Stimulated activated CD8-positive, alpha-beta memory T cell treated with anti-CD3 and anti-CD28 coated beads, Interleukin-7, amount 100 ng/mL, for 1 hour (primary cell): ENCODE results near the gene SPON1.
"Not testable (repeated sequence)": the region's sequence is repeated elsewhere in the genome, so short reads cannot be mapped to it uniquely, and the experiment has no call there.

ENCODE experiments used
- DNase-seq, 2 donors: peaks; one replicate each; pipeline ENCODE4 v3.0.0-alpha.2; 2020; ENCODE audit warnings: low read depth in 2 of 2

The SPON1 gene

DNA sequence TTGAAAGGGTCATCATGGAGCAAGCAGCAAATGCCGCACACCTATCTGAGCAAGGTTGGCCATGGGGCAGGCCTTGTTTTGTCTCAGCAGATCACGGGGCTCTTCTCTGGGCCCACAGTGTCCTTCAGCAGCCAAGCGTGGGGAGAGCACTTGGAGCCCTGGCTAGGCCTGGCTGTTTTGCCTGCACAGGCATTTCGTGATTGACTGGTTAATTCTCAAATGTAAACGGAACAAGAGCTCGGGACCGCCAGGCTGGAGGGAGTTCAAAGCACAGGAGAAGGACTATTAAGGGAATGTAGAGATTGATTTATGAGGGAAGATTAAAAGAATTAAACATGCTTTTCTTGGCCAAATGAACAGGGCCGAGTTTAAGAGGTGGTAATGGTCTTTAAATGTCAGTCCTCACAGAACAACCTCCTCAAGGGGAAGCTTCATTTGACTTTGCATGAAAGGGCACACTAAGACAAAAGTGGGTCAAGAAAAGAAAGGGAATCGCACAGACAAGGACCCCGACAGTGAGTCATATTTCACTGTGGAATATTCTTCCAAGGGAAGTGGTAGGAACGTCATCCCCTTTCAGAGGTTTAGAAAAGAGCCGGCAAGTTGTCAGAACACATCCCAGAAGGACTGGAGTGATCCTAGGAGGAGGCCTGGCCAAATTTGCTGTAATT is 20.7 kb downstream of the SPON1 start:
- no peak for DNase-seq

DNA sequence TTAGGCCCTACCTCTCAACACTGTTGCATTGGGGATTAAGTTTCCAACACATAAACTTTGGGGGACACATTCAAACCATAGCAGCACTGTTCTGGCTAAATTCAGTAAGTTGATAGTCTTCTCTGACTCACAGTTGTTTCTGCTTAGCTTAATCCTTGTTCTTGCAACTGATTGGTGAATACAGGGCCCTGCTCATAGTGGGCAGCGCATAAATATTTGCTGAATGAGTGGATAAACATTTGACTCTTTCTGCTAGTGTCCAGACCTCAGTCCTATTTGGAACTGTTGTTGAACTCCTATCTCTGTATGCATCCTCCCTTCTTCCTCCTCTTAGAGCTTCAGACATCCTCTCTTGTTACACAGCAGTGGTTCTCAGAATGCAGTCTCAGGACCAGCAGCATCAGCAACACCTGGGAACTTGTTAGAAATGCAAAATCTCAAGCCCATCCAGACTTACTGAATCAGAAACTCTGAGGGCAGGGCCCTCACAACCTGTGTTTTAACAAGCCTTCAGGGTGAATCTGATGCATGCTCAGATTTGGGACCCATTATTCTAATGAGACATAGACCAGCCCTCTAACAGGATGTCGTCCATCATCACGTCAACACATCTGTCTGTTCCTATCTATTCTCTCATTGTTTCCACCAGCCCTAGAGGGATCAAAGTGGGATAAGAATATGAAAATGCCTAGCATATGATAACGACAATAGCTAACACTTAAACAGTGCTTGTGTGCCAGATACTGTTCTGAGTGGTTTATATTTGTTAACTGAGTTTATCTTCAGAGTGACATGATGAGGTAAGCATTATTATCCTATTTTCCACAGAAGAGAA is 22.3 kb downstream of the SPON1 start:
- no peak for DNase-seq

DNA sequence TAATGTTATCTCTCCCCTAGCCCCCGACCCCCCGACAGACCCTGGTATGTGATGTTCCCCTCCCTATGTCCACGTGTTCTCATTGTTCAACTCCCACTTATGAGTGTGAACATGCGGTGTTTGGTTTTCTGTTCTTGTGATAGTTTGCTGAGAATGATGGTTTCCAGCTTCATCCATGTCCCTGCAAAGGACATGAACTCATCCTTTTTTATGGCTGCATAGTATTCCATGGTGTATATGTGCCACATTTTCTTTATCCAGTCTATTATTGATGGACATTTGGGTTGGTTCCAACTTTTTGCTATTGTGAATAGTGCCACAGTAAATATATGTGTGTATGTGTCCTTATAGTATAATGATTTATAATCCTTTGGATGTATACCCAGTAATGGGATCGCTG is 24.2 kb downstream of the SPON1 start:
- DNase-seq, result not testable (repeated sequence)

GRCh38 chr11:13992158-13992856 is 29.8 kb downstream of the SPON1 start:
- not testable (repeated sequence) for DNase-seq

GRCh38 chr11:13993096-13993765 is 30.7 kb downstream of the SPON1 start:
- DNase-seq, result no peak

GRCh38 chr11:13997881-13998280 is 35.4 kb downstream of the SPON1 start:
- no peak for DNase-seq

DNA sequence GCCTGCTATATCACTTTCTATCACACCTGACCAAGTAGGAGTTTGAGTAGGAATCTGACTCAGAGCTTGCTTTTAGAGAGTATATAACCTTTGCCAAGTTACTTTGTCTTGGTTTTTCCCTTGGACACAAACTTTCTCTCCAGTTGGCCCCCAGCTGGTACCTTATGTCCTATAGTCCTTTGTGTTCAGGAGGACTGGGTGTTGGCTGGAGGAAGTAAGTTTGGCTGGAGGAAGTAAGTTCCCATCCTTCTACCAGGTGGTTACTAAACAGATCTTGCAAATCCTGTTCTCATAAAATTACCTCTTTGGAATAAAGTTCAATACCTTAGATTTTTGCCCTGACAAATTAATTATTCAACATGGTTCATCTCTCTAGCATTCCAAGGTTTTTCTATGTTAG is 37.2 kb downstream of the SPON1 start:
- DNase-seq, result no peak

DNA sequence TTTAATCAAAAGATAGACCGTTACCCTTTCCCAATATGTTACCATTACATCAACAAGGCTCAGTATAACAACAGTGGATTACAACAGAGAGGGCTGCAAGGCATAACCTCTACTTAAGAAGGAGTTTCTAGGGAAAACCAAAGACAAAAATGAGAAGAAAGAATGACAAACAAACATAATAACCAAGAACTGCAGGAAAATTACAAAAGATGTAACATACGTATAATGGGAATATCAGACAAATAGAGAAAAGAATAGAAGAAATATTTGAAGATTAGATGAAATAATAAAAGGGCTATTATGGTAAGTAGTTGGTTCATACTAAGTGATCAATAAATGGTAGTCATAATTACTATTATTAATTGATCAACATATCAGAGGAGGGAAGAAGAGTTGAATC is 39.1 kb downstream of the SPON1 start:
- DNase-seq, result no peak

GRCh38 chr11:14007566-14007965 is 45.0 kb downstream of the SPON1 start:
- no peak for DNase-seq

DNA sequence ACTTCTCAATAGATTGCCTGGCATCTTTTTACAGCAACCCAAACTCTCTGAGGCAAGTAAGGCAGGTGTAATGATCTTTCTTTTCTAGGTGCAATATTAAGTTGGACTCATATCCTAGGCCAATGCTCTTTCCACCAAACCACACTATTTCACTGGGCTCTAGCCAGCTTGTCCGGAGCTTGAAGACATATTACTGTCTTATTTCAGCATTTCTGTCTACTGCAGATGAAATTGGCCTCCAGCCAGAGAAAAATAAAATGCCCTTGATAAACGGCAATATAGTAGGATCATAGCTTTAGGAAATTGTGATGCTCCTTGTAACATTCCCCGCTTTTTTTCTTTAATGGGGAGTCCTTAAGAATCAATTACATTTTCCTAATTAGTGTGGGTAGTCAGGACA is 48.1 kb downstream of the SPON1 start:
- no peak for DNase-seq

DNA sequence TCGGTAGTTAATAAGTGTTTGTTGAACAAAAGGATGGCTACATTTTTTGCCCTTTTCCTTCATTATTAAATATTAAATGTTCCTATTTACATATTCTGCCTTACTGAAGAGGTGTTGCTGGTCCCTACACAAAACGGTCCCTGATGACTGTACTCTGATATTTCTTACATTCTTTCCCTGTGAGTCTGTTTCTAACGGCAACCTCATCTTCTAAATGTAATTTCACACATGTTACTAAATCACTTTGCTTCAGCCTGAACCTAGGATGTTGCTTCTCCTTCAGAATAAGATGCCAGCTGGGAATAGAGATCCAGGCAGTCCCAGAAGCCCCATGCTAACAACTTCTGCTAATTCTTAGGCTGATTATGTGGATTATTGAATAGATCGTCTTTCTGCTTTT is 50.3 kb downstream of the SPON1 start:
- no peak for DNase-seq

DNA sequence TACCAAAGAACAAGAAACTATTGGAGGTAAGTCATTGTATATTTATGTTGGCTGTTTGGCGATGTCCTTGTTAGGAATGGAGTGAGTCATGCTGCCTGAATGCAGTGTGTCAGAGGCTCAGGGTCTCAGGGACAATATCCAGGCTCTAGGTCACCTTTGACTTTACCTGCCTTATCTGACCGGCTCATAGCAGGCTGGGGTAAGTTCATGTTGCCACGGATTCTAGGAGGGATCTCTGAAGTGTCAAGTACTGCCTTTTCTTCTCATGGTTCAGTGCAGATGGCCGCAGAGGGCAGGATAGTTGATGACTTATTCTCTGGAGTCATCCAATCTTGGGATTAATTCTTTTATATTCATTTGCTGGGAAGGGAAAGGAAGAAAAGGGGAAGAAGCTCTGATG is 53.2 kb downstream of the SPON1 start:
- DNase-seq, result no peak

DNA sequence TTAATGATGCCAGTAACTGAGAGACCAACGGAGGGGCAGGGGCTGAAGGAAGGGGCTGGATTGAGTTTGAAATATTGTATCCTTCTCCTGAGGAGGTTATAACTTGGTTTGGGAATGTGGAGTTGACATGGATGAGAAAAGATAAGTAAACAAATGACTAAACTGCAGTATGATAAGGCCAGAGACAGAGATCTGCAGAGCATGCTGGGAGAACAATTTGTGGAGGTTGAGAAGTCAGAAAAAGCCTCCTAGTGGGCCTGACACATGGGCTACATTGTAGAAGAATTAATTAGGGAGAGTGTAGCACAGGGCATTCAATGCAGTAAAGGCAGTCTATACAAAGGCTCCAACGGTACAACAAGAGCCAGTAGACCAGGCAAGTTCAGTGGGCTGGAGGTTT is 55.9 kb downstream of the SPON1 start:
- DNase-seq, result no peak

DNA sequence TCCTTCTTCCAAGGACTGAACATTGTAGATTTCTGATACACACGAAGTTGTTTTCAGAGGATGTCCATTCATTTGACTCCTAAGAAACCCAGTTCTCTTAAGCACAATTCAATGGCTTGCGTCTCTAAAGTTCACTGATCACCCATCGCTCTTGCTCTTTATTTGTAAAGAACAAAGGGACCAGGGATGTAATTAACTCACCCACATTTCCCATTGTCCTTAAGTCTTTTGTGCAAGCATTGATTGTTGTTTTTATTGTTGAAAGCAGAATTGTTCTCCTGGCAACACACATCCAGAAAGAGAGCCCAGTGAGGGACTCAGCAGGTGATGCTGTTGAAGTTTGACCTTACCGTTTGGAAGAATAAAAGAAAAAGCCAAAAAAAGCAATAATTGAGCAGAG is 59.2 kb downstream of the SPON1 start:
- no peak for DNase-seq

GRCh38 chr11:14022251-14022650 is 59.7 kb downstream of the SPON1 start:
- DNase-seq, result no peak

GRCh38 chr11:14022821-14023220 is 60.3 kb downstream of the SPON1 start:
- no peak for DNase-seq

DNA sequence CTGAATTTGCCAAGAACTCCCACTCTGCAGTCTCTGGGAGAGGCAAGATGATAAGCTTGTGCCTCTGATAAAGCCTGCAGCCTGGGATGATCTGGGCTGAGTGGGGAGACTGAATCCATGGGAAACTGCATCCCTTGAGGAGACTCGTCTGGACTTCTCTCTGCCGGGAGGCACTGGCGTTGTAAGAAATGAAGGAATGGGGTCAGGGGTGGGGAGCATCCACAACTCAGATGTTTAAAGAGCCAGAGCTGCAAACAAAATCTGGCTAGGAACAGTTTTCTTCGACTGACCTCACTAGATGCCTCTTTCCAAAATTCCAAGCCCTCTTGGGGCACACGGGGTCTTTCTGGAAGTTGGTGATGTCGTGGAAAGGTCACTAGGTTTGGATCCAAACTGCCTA is 64.4 kb downstream of the SPON1 start:
- no peak for DNase-seq

DNA sequence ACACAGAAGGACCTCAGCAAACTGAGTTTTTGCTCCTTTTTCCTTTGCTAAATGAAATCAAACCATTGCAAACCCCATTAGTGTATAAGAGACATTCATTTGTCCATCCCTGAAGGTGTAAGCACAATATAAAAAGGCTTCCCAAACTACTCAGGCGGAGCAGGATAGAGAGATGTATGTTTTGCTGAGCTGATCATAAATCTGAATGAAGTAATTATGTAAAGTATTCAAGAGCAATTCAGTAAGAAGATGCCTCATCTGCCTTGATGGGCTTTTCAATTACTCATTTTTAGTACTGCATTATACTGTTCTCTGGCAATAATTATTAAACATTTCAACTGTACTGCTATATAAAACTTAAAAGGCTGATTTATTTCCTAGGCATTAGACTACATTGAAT is 65.0 kb downstream of the SPON1 start:
- no peak for DNase-seq

DNA sequence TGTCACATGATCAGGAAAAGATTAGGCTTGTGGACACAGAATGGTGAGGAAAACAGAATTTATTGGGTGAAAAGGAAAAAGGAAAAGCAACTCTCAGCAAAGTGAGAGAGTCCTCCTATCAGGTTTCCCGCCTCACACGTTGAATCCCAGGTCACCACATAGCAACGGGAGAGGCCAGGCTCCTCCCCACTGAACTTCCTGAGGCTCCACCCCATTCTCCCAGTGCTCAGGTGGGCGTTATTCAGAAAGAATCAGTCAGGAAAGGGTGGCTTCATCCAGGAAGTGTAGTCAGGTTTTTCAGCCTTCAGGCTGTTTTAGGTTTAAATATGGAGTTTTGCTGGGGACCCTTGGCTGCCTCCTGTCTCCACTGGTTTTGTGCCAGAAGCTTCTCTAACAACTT is 66.9 kb downstream of the SPON1 start:
- no peak for DNase-seq

DNA sequence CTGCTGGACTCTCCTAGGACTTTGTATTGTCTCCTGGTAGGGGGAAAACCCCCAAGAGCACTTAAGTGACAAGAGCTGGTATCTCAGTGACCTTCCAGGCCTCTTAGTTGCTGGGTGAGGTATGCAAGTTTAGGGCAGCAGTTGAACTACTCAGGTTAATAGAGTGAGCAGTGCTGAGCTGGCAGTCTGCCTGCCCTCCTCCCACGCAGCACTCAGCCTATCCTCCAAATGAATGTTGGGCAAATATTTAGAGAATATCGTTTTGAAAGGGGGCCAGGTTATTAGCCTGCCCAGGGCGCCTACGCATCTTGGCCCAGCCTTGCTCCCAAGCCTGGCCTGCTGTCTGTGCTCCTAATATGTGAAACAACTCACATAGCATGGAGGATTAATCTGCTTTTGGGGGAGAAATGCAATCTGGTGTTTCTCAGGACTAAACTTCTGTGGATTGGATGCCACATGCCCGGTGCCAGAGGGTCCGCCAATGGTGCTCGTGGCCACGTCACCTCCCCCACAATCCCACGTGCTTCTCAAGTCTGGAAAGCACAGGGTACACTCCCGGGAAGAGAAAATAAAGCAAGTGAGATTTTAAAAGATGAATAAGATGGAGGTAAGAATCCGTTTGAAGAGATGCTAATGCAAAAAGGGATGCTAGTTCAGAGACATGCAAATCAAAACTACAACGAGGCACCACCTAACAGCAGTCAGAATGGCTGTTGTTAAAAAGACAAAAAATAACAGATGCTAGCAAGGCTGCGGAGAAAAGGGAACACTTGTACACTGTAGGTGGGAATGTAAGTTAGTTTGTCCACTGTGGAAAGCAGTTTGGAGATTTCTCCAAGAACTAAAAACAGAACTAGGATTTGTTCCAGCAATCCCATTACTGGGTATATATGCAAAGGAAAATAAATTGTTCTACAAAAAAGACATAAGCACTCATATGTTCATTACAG is 67.7 kb downstream of the SPON1 start:
- DNase-seq, result no peak

DNA sequence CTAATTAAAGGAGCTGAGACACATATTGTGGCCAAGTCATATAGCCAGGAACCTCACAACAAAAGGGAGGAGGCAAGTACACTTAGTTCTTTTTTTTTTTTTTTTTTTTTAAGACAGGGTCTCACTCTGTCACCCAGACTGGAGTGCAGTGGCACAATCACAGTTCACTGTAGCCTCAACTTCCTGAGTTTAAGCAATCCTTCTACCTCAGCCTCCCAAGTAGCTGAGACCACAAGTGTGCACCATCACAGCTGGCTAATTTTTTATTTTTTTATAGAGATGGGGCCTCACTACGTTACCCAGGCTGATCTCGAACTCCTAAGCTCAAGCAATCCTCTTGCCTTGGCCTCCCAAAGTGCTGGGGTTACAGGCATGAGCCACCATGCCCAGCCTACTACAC is 73.0 kb downstream of the SPON1 start:
- not testable (repeated sequence) for DNase-seq
